Measurements from ENCODE around the gene HTR4.

HTR4 gene

DNA sequence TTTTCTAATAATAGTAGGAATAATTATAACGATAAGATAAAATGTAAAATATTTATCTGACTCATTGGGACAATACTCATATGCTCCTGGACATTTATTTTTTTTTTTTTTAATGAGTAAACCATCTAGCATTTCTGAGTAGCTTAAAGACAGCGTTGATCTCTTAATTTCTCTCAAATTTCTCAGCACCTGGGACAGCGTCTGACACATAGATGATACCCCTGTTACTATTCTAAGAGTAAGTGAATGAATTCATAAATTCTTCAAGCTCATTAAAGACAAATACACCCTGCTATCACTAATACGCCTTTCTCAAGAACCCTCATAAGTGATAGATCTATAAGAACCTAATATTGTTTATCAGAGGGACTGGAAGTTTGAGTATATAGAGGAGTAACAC lies 12.0 kb upstream of the HTR4 start:
- ChIA-PET POLR2A (no interaction called here), CTCF (interaction anchor here (1.0 to 2.8 kb wide), 3 partner anchors 9 to 11 kb away, joined by 3 to 10 read pairs (median 3); no protein-coding TSS in a partner anchor)
- TF ChIP-seq, protein P1, sequence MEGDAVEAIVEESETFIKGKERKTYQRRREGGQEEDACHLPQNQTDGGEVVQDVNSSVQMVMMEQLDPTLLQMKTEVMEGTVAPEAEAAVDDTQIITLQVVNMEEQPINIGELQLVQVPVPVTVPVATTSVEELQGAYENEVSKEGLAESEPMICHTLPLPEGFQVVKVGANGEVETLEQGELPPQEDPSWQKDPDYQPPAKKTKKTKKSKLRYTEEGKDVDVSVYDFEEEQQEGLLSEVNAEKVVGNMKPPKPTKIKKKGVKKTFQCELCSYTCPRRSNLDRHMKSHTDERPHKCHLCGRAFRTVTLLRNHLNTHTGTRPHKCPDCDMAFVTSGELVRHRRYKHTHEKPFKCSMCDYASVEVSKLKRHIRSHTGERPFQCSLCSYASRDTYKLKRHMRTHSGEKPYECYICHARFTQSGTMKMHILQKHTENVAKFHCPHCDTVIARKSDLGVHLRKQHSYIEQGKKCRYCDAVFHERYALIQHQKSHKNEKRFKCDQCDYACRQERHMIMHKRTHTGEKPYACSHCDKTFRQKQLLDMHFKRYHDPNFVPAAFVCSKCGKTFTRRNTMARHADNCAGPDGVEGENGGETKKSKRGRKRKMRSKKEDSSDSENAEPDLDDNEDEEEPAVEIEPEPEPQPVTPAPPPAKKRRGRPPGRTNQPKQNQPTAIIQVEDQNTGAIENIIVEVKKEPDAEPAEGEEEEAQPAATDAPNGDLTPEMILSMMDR (IDR thresholded peaks at IDR 0.05; ENCODE audit: control extremely low read depth, extremely low read depth, low read depth, missing control alignments) = no peak
- DNase-seq (ENCODE audit: extremely low spot score) = no peak

DNA sequence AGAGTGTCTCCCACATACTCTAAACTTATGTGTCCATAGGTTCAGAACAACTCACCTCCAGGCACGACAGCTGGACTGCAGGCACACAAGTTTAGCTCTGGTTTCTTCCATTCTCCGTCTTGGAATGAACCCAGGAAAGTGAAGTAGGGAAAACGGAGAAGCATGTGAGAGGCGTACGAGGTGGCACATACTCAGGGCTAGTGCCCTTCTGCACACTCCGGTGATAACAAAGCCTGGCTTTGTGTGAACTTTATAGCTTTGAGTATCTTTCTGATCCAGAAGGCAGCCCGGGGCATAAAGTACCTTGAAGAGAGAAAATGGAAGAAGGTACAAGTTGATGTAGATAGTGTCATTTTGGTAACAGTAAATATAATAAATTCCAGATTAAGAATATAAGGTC lies 11.1 kb upstream of the HTR4 start:
- TF ChIP-seq, protein P1 (IDR thresholded peaks at IDR 0.05; ENCODE audit: control extremely low read depth, extremely low read depth, low read depth, missing control alignments) = no peak
- CTCF ChIA-PET = interaction anchor here (1.0 to 2.8 kb wide), 2 partner anchors 8 to 11 kb away, joined by 3 to 10 read pairs; no protein-coding TSS in a partner anchor
- POLR2A ChIA-PET = no interaction called here
- DNase-seq (ENCODE audit: extremely low spot score) = no peak

DNA sequence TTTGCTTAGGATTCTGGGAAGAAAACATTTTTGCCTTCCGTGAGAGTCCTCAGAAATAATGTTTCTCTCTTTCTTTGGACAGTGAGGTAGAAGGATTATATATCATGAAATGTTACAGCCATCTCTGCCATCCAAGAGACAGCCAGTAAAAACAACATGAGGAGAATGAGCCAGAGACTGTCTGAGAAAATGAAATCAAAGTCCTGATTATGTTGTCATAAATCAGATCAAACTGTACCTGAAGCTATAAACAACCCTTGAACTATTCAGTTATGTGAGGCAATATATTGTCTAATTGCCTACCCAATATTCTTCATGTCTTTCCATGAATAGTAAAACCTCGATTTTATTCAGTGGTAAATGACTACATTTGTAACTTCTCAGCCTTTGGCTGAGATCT lies 9.2 kb upstream of the HTR4 start:
- DNase-seq (ENCODE audit: extremely low spot score) = no peak
- CTCF ChIA-PET = no interaction called here
- TF ChIP-seq, protein P1 (IDR thresholded peaks at IDR 0.05; ENCODE audit: control extremely low read depth, extremely low read depth, low read depth, missing control alignments) = no peak
- POLR2A ChIA-PET = no interaction called here

- ChIA-PET POLR2A (no interaction called here), CTCF (no interaction called here)
- TF ChIP-seq, protein P1 (IDR thresholded peaks at IDR 0.05; ENCODE audit: control extremely low read depth, extremely low read depth, low read depth, missing control alignments) = no peak
- DNase-seq (ENCODE audit: extremely low spot score) = no peak
Observed at GRCh38 chr5:148660346-148660660, 6.0 kb upstream of the HTR4 start.

GRCh38 chr5:148659641-148660345 lies 5.5 kb upstream of the HTR4 start:
- POLR2A ChIA-PET = no interaction called here
- no peak for DNase-seq (ENCODE audit: extremely low spot score)
- CTCF ChIA-PET = interaction anchor here (1.6 kb wide), 1 partner anchor 27 kb away, joined by 3 read pairs; no protein-coding TSS in a partner anchor
- TF ChIP-seq, protein P1 (IDR thresholded peaks at IDR 0.05; ENCODE audit: control extremely low read depth, extremely low read depth, low read depth, missing control alignments) = no peak

- ChIA-PET CTCF (interaction anchor here (1.1 kb wide), 1 partner anchor 17 kb away, joined by 3 read pairs; no protein-coding TSS in a partner anchor), POLR2A (no interaction called here)
- DNase-seq (ENCODE audit: extremely low spot score) = no peak
- TF ChIP-seq, protein P1 (IDR thresholded peaks at IDR 0.05; ENCODE audit: control extremely low read depth, extremely low read depth, low read depth, missing control alignments) = no peak
Observed at GRCh38 chr5:148653291-148653835, 964 bp downstream of the HTR4 start.

Measured in GM10248 (cell line).